ENCODE data around the gene MMD. TPM values are rescaled to one million over a fixed set of nuclear protein-coding genes. Genes with fewer than 3 reads are reported as not detected.
"Not testable (repeated sequence)": the region's sequence is repeated elsewhere in the genome, so short reads cannot be mapped to it uniquely, and the experiment has no call there.

MMD gene
- total and polyA plus RNA-seq, 11 donors, result 8.2 to 25.0 (median 12.4) TPM

DNA sequence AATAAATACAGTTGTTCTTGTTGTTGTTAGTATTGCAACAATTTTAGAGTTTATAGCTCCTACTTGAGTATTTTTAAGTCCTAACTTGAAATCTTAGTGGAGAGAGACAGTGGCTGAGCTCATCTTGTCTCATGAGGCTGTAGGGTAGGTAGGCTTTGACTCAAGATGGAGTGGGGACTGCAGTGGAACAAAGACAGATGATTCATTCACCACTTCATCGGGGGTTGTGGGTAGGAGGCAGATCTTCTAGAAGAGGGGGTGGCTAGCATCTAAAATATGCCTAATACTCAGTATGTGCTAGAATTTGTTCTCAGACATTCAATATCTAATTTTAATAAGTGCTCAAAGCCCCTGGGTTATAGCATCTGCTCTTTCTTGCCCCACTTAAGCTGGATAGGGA, 13.1 kb upstream of the MMD start:
- H3K27me3 ChIP-seq, result no peaks in the 10 kb centered on the region
- WGBS, 4 donors, result 83 to 94% (median 88%) methylated on average over 1 of the region's 1 CpG
- ATAC-seq (no peak), DNase-seq (no peak)
- H3K27ac ChIP-seq, result no peak overlapping the region
- no peak for TF ChIP-seq POLR2A (IDR thresholded peaks at IDR 0.05)
- TF ChIP-seq, protein P1, sequence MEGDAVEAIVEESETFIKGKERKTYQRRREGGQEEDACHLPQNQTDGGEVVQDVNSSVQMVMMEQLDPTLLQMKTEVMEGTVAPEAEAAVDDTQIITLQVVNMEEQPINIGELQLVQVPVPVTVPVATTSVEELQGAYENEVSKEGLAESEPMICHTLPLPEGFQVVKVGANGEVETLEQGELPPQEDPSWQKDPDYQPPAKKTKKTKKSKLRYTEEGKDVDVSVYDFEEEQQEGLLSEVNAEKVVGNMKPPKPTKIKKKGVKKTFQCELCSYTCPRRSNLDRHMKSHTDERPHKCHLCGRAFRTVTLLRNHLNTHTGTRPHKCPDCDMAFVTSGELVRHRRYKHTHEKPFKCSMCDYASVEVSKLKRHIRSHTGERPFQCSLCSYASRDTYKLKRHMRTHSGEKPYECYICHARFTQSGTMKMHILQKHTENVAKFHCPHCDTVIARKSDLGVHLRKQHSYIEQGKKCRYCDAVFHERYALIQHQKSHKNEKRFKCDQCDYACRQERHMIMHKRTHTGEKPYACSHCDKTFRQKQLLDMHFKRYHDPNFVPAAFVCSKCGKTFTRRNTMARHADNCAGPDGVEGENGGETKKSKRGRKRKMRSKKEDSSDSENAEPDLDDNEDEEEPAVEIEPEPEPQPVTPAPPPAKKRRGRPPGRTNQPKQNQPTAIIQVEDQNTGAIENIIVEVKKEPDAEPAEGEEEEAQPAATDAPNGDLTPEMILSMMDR (IDR thresholded peaks at IDR 0.05), result no peak
- peaks cover 0 to 48% (median 4%) of the 10 kb centered on the region in 12 donors for H3K4me1 ChIP-seq
- no peaks in the 10 kb centered on the region for H3K36me3 ChIP-seq
- H3K4me3 ChIP-seq, result no peak overlapping the region
- no peaks in the 10 kb centered on the region for H3K9me3 ChIP-seq
- intact Hi-C loops (cut with DNase I), result no loop called here

GRCh38 chr17:55433629-55434422, 12.2 kb upstream of the MMD start:
- no peaks in the 10 kb centered on the region for H3K9me3 ChIP-seq
- no peaks in the 10 kb centered on the region for H3K36me3 ChIP-seq
- no peaks in the 10 kb centered on the region for H3K27me3 ChIP-seq
- intact Hi-C loops (cut with DNase I), result no loop called here
- ATAC-seq (no peak), DNase-seq (no peak)
- H3K4me1 ChIP-seq, result peaks cover 0 to 48% (median 4%) of the 10 kb centered on the region in 12 donors
- 75 to 82% (median 78%) methylated on average over 7 of the region's 7 CpGs for WGBS, 4 donors
- TF ChIP-seq, protein P1 (IDR thresholded peaks at IDR 0.05), result no peak
- TF ChIP-seq POLR2A (IDR thresholded peaks at IDR 0.05), result no peak
- H3K27ac ChIP-seq, result peak overlapping the region in 2 of 12 donors; percentile 15 to 58
- H3K4me3 ChIP-seq, result no peak overlapping the region

- Histone ChIP-seq H3K4me1 (peaks cover 0 to 48% (median 4%) of the 10 kb centered on the region in 12 donors), H3K36me3 (no peaks in the 10 kb centered on the region), H3K27me3 (no peaks in the 10 kb centered on the region), H3K27ac (peak overlapping the region in 2 of 12 donors; percentile 15 to 58), H3K9me3 (no peaks in the 10 kb centered on the region), H3K4me3 (no peak overlapping the region)
- DNase-seq (no peak), ATAC-seq (no peak)
- WGBS, 4 donors, result 80 to 92% (median 84%) methylated on average over 7 of the region's 7 CpGs
- intact Hi-C loops (cut with DNase I), result no loop called here
- TF ChIP-seq, protein P1 (IDR thresholded peaks at IDR 0.05), result no peak
- TF ChIP-seq POLR2A (IDR thresholded peaks at IDR 0.05), result no peak
Measured at GRCh38 chr17:55433029-55433628, 11.5 kb upstream of the MMD start.

- no peak for TF ChIP-seq POLR2A (IDR thresholded peaks at IDR 0.05)
- TF ChIP-seq, protein P1 (IDR thresholded peaks at IDR 0.05), result no peak
- H3K4me3 ChIP-seq, result no peak overlapping the region
- H3K27me3 ChIP-seq, result no peaks in the 10 kb centered on the region
- H3K4me1 ChIP-seq, result peaks cover 0 to 44% (median 4%) of the 10 kb centered on the region in 12 donors
- intact Hi-C loops (cut with DNase I), result no loop called here
- no peak for ATAC-seq
- no peaks in the 10 kb centered on the region for H3K9me3 ChIP-seq
- DNase-seq, result no peak
- peak overlapping the region in 1 of 12 donors; percentile 58 for H3K27ac ChIP-seq
- no peaks in the 10 kb centered on the region for H3K36me3 ChIP-seq
- WGBS, 4 donors, result 86 to 94% (median 92%) methylated on average over 4 of the region's 4 CpGs
Measured at GRCh38 chr17:55432358-55433028, 10.9 kb upstream of the MMD start.

DNA sequence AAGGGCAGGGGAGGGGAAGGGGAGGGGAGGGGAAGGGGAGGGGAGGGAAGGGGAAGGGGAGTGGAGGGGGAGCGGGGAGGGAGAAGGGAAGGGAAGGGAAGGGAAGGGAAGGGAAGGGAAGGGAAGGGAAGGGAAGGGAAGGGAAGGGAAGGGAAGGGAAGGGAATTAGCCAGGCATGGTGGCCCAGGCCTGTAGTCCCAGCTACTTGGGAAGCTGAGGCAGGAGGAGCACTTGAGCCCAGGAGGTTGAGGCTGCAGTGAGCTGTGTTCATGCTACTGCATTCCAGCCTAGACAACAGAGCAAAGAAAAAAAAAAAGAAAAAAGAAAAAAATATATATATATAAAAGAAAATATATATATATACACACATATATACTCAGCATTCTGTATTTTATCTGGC, 10.3 kb upstream of the MMD start:
- WGBS, 4 donors, result no CpG with 5 or more reads among the region's 1 CpG
- H3K27me3 ChIP-seq; H3K36me3 ChIP-seq; H3K4me3 ChIP-seq; H3K27ac ChIP-seq; H3K9me3 ChIP-seq; ATAC-seq; intact Hi-C loops (cut with DNase I); DNase-seq: not testable (repeated sequence)
- H3K4me1 ChIP-seq, result peaks cover 0 to 38% (median 4%) of the 10 kb centered on the region in 12 donors

Data from heart left ventricle (tissue), 16 donors.